ENCODE measurements around the gene FOXP1.

DNA sequence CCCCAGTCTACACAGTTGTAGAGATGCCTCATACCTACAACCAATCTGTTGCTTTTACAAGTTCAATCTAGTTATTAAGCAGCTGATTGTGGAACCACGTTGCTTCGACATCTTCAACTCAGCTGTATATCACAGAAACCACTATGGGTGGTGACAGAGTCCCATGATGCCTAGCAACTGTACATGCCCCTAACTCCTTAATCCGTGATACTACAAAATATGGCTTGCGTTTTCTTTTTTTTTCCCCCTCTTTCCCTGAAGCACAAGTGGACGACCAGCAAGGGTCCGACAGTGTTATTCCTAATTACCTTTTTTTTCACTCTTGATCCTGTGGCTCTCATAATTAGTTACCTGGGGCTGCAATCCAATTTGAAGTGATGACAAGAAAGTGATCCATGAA lies 478.6 kb downstream of the FOXP1 start:
- TF ChIP-seq, protein P1, sequence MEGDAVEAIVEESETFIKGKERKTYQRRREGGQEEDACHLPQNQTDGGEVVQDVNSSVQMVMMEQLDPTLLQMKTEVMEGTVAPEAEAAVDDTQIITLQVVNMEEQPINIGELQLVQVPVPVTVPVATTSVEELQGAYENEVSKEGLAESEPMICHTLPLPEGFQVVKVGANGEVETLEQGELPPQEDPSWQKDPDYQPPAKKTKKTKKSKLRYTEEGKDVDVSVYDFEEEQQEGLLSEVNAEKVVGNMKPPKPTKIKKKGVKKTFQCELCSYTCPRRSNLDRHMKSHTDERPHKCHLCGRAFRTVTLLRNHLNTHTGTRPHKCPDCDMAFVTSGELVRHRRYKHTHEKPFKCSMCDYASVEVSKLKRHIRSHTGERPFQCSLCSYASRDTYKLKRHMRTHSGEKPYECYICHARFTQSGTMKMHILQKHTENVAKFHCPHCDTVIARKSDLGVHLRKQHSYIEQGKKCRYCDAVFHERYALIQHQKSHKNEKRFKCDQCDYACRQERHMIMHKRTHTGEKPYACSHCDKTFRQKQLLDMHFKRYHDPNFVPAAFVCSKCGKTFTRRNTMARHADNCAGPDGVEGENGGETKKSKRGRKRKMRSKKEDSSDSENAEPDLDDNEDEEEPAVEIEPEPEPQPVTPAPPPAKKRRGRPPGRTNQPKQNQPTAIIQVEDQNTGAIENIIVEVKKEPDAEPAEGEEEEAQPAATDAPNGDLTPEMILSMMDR (IDR thresholded peaks at IDR 0.05; ENCODE audit: control extremely low read depth in 1 of 3, insufficient read depth in 1 of 3, low read depth in 1 of 3, low read length in 3 of 3), result no peak
- TF ChIP-seq SRF (IDR thresholded peaks at IDR 0.05; ENCODE audit: low read depth, low read length) (no peak), CHD2 (IDR thresholded peaks at IDR 0.05; ENCODE audit: low read length) (no peak), POLR2AphosphoS5 (IDR thresholded peaks at IDR 0.05; ENCODE audit: low read depth, low read length) (no peak), CBX5 (IDR thresholded peaks at IDR 0.05; ENCODE audit: low read depth, low read length) (no peak), POLR2A (IDR thresholded peaks at IDR 0.05; ENCODE audit: control extremely low read depth in 1 of 2, low read depth in 2 of 2, low read length in 2 of 2) (no peak), TAF1 (IDR thresholded peaks at IDR 0.05; ENCODE audit: low read depth, low read length) (no peak), RAD21 (IDR thresholded peaks at IDR 0.05 in 1 of 2, conservative IDR thresholded peaks at IDR 0.05 in 1 of 2; ENCODE audit: low read depth in 2 of 2, low read length in 2 of 2) (no peak)

Measured in H1 (cell line).